ENCODE measurements around the gene DMD. TPM values are rescaled to one million over a fixed set of nuclear protein-coding genes. Genes with fewer than 3 reads are reported as not detected.

The DMD gene
- total RNA-seq, 6 experiments from 2014 or later = 4.9 to 6.0 (median 5.5) TPM

DNA sequence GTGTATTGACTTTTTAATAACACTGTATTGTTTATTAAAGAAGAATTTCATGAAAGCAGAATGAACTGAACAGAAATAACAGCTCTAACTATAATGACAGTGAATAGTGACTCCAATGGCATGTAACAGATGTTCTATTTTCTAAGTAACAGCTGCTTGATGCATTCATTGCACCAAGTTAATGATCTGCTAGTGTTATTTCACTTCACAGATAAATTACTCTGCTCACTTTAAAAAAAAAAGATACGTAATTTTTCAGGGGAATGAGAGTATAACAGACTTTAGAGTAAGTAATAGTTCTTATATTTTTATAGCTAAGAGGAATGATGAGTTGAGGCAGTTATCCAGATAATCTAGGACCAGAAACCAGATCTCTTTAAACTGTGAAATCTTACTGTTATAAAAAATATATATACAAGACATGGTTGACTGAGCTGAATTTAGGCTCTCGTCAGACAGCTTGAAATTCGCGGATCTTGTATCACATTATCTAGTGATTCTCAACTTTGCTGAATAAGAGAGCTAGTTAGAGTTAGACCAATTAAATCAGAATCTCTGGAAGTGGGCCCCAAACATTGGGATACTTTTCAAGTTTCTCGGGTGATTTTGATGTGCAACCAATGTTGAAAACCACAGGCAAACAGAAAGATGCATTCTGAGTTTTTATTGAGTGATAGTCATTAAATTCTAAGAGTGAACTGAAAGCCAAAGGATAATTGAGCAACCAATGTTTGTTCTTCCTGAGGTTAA is 840.7 kb downstream of the DMD start:
- Mint-ChIP-seq H3K4me1 (ENCODE audit: low read depth) (no peaks in the 10 kb centered on the region), H3K27me3 (ENCODE audit: insufficient read depth) (no peaks in the 10 kb centered on the region), H3K27ac (no peak overlapping the region), H3K9me3 (no peaks in the 10 kb centered on the region), H3K4me3 (no peak overlapping the region), H3K36me3 (ENCODE audit: low read depth) (no peaks in the 10 kb centered on the region)
- DNase-seq = no peak
- TF ChIP-seq, protein P1, sequence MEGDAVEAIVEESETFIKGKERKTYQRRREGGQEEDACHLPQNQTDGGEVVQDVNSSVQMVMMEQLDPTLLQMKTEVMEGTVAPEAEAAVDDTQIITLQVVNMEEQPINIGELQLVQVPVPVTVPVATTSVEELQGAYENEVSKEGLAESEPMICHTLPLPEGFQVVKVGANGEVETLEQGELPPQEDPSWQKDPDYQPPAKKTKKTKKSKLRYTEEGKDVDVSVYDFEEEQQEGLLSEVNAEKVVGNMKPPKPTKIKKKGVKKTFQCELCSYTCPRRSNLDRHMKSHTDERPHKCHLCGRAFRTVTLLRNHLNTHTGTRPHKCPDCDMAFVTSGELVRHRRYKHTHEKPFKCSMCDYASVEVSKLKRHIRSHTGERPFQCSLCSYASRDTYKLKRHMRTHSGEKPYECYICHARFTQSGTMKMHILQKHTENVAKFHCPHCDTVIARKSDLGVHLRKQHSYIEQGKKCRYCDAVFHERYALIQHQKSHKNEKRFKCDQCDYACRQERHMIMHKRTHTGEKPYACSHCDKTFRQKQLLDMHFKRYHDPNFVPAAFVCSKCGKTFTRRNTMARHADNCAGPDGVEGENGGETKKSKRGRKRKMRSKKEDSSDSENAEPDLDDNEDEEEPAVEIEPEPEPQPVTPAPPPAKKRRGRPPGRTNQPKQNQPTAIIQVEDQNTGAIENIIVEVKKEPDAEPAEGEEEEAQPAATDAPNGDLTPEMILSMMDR (IDR thresholded peaks at IDR 0.05) = no peak

DNA sequence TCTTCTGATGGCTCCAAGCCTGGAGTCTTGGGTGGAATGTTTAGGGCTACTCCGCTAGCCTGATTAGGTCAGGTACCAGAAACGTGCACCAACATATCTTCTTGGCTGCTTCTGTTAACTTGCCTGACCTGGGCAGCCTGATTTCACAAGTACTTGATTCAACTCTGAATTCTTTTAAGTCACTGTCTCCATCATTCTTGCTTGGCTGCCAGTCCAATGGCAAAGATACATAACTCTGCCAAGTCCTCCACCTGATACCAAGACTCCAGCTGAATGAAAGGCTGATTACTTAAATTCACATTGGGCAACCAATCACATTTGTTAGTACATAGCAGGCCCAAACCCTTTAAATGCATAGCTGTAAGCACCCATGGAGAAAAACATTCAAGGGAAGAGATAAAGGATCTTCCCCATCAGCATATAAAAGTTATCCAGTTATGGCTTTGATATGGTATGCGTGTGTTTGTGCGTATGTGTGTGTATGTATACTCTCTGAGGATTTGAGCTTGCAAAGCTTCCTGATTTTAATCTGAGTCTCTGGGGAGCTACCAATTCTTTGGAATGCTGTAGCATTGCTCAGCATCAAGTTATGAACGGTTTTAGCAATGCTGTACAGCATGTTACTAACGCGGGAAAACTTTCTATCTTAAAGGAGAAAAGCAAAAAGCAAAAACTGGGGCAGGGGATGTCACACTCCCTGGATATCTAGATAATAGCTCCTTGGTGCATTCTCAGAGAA is 917.2 kb downstream of the DMD start:
- DNase-seq = no peak
- H3K36me3 Mint-ChIP-seq (ENCODE audit: low read depth) = no peaks in the 10 kb centered on the region
- no peaks in the 10 kb centered on the region for H3K27me3 Mint-ChIP-seq (ENCODE audit: insufficient read depth)
- H3K4me1 Mint-ChIP-seq (ENCODE audit: low read depth) = no peaks in the 10 kb centered on the region
- TF ChIP-seq, protein P1 (IDR thresholded peaks at IDR 0.05) = no peak
- peaks cover 9% of the 10 kb centered on the region for H3K9me3 Mint-ChIP-seq
- no peak overlapping the region for H3K27ac Mint-ChIP-seq
- no peak overlapping the region for H3K4me3 Mint-ChIP-seq

DNA sequence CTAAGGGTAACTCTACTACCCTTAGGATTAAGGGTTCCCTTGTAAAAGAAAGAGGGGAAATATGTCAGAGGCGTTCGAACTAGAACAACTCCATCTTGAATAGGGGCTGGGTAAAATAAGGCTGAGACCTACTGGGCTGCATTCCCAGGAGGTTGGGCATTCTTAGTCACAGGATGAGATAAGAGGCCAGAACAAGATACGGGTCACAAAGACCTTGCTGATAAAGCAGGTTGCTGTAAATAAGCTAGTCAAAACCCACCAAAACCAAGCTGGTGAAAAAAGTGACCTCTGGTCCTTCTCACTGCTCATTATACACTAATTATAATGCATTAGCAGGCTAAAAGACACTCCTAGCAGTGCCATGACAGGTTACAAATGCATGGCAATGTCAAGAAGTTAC is 922.0 kb downstream of the DMD start:
- TF ChIP-seq, protein P1 (IDR thresholded peaks at IDR 0.05) = no peak
- H3K36me3 Mint-ChIP-seq (ENCODE audit: low read depth) = no peaks in the 10 kb centered on the region
- H3K27ac Mint-ChIP-seq = no peak overlapping the region
- H3K4me1 Mint-ChIP-seq (ENCODE audit: low read depth) = no peaks in the 10 kb centered on the region
- DNase-seq = no peak
- no peaks in the 10 kb centered on the region for H3K27me3 Mint-ChIP-seq (ENCODE audit: insufficient read depth)
- no peak overlapping the region for H3K4me3 Mint-ChIP-seq
- peaks cover 4% of the 10 kb centered on the region; the same call in 1 of the 2 replicates for H3K9me3 Mint-ChIP-seq

DNA sequence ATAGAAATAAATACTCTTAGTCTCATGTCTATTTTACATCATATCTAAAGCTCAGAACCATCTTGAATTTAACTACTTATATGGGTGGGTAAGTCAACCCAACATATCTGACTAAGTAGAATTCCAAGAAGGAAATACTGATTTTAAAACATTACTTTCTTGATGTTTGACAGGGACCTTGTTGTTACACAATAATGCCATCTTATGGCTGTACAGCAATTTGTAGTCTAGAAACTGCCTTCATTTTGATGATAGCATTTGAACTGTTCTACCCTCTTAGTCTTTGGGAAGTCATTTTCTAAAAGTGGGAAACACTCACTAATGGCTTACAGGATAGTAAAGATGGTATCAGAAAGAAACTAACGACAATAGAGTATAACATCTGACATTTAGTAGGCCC is 929.5 kb downstream of the DMD start:
- Mint-ChIP-seq H3K9me3 (peaks cover 14% of the 10 kb centered on the region), H3K27me3 (ENCODE audit: insufficient read depth) (no peaks in the 10 kb centered on the region), H3K4me3 (no peak overlapping the region), H3K4me1 (ENCODE audit: low read depth) (no peaks in the 10 kb centered on the region), H3K36me3 (ENCODE audit: low read depth) (no peaks in the 10 kb centered on the region), H3K27ac (no peak overlapping the region)
- TF ChIP-seq, protein P1 (IDR thresholded peaks at IDR 0.05) = no peak
- no peak for DNase-seq

DNA sequence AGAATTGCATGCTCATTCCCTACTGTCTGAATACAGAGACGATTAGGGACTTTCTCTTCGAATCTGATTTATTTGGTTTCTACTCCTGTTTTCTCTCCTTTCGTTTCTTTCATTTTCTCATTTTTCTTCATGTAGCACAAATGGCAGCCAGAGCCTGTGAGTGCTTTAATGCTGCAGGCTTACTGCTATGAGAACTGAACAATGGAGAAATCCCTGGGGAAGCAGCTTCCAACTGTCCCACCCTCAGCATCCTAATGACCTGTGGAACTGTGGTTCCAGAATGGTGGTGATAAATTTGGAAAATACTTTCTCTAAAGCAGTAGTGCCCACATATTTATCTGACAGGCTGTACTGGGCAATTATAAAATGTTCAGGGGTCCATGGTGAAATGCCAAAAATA is 930.4 kb downstream of the DMD start:
- Mint-ChIP-seq H3K4me1 (ENCODE audit: low read depth) (no peaks in the 10 kb centered on the region), H3K27me3 (ENCODE audit: insufficient read depth) (no peaks in the 10 kb centered on the region), H3K4me3 (no peak overlapping the region), H3K27ac (no peak overlapping the region), H3K9me3 (peaks cover 14% of the 10 kb centered on the region), H3K36me3 (ENCODE audit: low read depth) (no peaks in the 10 kb centered on the region)
- no peak for DNase-seq
- TF ChIP-seq, protein P1 (IDR thresholded peaks at IDR 0.05) = no peak

Measured in HFFc6 (cell line).